NB4 (cell line): ENCODE measurements around the gene TSFM.

Experiments
- CTCF ChIP-seq: IDR thresholded peaks from one replicate; pipeline ENCODE4 v1.5.1; 2012; ENCODE audit warnings: low read depth, low read length
- MAX ChIP-seq: IDR thresholded peaks from 2 replicates; pipeline ENCODE4 v1.6.1; 2011; ENCODE audit warnings: low read depth, low read length
- MYC ChIP-seq: IDR thresholded peaks from 2 replicates; pipeline ENCODE4 v1.6.1; 2011; ENCODE audit warnings: low read depth, low read length
- POLR2A ChIP-seq: IDR thresholded peaks from 2 replicates; pipeline ENCODE4 v1.6.1; 2011; ENCODE audit warnings: mild to moderate bottlenecking; ENCODE audit not compliant: insufficient read length; ENCODE audit errors: extremely low read depth

- TF ChIP-seq CTCF (no peak), POLR2A (no peak), MAX (no peak), MYC (no peak)
Observed at GRCh38 chr12:57806677-57807076, 24.1 kb downstream of the TSFM start.
